ENCODE measurements around the gene NAE1.
A peak's percentile ranks its signal among the peaks of the same experiment; 100 is the strongest.

Gene NAE1

DNA sequence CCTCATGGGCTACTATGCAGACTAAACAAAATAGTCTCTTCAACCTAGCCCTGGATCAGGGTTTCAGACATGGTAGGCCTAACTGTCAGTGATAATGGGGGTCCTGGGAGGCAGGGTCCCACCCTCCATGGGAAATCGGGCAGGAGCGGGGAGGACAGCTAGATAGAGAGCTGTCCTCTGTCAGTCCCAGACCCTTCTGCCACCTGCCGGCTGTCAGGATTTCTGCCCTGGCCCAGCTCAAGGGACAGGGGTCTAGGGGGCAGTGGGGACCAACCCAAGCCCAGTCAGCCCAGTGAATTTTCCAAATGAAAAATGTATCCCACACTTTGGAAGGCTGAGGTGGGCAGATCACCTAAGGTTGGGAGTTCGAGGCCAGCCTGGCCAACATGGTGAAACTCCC, 18.8 kb upstream of the NAE1 start:
- no peak for DNase-seq (ENCODE audit: low read depth)

DNA sequence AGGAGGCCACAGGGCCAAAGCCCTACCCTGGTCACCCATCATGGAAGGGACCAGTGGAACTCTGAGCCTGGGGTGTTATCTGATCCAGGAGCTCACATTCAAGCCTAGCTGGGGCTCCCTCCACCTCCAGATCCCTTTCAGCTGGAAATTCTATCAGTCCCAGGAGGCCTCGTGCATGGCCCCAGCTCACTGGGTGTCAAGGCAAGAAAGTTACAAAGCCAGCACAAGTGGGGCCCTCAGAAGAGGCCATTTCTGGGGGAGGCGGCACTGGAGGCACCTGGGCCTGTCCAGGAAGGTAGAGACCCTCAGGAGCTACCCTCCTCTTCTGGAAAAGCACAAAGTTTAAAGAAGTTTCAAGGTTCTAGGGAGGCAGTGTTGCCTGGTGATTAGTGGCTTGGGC, 18.2 kb upstream of the NAE1 start:
- no peak for DNase-seq (ENCODE audit: low read depth)

DNA sequence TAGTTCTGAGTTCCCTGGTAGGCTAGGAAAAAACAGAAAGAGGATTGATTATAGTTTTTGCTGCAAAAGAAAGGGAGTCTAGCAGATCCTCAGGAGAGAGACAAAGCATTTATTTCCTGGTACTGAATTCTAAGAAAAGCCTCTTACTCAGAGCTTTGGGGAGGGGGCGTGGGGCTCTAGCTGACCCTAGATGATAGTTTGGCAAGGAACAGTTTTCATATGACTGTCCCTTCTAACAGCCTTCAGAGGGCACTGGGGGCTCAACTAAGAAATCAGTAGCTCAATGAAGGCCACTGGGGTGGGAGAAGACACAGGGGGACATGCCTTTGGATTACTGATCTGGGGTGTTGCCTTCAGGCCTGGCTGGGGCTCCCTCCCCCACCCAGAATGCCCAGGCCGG, 17.4 kb upstream of the NAE1 start:
- DNase-seq (ENCODE audit: low read depth), result no peak

DNA sequence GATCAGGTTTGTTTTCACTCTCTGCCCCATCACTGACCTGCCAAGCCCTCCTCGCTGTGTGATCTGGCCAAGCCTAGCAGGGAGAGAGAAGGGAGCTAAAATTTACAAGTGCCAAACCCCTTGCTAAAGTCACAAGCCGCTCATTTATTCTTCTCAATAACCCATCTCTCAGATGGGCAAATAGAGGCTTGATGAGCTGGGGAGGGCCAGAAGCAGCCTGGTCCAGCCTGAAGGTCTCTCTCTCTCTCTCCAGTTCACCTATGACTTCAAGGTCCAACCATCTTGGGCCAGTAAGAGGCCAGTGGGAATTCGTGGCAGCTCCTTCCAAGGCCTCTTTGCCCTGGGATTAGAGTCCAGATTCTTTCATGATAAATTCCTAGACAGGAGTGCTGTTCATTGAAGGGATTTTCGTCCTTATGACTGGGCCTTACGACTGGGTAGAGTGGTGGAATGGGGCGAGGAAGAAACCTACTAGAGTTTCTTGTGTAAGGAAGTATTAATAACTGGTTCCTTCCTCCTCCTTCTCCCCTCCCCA, 16.8 kb upstream of the NAE1 start:
- no peak for DNase-seq (ENCODE audit: low read depth)

DNA sequence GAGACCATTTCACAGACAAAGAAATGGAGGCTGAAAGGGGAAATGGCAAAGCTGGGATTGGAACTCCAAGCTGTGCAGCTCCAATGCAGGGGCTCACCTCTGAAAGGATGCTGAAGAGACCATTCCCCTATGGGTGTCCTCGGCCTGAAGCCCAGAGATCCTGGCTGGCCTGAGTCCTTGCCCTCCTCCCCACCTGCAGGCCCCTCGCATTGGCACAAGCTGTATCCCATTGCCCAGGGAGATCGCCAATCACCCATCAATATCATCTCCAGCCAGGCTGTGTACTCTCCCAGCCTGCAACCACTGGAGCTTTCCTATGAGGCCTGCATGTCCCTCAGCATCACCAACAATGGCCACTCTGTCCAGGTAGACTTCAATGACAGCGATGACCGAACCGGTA, 16.1 kb upstream of the NAE1 start:
- no peak for DNase-seq (ENCODE audit: low read depth)

DNA sequence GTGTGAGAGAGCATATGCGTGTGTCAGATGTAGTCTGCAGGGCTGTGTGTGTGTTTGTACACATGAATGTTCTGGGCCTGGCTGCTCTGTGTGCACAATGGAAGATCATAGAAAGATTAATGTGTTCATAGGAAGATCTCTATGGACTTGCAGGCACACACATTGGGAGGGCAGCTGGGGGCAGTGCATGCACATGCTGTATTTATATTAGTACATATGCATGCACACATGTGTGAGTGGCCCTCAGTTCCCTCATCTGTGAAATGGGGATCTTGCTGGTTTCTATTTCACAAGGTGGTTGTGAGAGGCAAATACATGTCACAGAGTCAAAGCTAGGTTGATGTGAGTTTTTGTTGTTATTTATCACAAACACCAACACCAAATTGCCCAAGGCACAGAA, 15.5 kb upstream of the NAE1 start:
- no peak for DNase-seq (ENCODE audit: low read depth)

DNA sequence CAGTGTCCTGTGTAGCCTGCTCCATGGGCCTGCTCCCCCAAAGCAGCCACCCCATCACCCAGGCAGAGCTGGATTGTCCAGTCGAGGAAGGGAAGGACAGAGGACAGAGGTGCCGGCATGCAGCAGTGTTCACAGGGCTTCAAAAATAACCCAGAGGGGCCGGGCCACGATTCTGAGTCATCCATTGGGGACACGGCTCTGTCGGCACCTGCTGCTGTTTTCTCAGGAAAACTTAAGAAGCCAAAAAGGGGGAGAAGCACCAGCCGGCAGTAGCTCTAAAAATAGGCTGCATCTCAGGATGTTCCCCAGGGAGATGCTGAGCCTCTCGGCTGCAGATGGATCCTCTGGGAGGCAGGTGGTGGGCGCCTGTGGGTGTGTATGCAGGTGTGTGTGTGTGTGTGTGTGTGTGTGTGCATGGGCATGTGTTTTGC, 15.0 kb upstream of the NAE1 start:
- DNase-seq (ENCODE audit: low read depth), result no peak

DNA sequence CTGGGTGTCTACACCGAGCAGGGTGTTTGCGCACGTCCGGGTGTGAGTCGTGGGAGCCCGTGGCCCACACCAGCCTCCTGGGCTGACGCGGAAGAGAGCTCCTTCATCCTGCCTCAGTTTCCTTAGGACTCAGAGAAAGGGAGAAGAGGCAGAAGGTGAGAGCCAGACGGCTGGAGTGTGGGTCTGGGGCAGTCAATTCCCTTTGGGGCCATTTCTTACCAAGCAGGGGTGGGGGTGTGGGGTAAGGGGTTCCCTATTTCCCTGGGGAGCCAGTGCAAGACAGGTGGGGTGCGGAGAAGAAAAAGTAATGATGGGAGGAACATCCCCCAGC, 14.3 kb upstream of the NAE1 start:
- DNase-seq (ENCODE audit: low read depth), result no peak

DNA sequence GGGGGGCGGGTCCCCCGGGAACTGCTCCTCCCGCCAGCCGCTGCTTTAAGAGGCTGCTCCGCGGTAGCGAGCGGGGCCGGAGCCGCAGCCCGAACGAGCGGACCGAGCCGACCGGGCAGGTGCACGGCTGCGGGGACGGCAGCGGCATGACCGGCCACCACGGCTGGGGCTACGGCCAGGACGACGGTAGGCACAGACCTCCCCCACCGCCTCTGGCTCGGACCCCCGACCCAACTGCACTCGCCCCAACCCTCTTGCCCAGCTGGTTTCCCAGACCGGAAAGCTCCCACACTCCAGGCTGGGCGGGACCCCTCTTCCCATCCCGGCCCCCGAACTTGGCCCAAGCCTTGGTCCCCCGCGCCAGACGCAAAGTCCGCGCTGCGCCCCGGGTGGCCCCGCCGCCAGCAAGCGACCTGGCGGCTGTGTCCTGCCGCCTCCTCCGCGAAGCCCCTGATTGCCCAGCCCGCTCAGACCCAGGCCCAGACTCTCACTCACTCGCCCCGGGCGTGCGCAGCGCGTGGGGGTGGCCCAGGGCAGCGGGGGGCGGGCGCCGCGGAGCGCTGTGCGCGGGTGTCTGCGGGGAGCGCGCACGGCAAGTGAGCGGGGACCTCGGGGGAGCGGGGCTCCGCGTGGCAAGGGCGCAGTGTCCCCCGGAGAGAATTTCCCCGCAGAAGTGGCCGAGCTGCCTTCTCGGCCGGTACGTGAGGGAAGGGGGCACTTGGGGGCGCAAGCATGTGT, 13.7 kb upstream of the NAE1 start, which contains the start of gene CA7:
Gene CA7, plus strand, starts transcription at position 73 of the 738 bp plus-strand sequence. Its CDS starts 74 bp downstream, at position 147.
- DNase-seq (ENCODE audit: low read depth), result no peak

DNA sequence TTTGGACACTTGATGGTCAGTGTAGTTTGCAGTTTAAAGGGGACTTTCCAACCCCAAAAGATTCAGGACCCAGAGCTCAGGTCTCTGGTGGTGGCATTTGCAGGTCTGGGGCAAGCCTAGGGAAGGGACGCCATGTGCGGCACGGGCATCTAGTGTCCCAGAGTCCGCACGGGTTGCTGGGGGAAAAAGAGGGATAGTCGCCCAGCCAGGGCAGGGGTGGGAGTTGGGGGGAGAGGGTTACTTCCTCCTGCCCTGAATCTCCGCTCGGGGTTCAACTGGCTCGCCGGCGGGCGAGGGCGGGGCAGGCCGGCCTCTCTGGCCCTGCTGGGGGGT, 13.2 kb upstream of the NAE1 start:
- DNase-seq (ENCODE audit: low read depth), result no peak

DNA sequence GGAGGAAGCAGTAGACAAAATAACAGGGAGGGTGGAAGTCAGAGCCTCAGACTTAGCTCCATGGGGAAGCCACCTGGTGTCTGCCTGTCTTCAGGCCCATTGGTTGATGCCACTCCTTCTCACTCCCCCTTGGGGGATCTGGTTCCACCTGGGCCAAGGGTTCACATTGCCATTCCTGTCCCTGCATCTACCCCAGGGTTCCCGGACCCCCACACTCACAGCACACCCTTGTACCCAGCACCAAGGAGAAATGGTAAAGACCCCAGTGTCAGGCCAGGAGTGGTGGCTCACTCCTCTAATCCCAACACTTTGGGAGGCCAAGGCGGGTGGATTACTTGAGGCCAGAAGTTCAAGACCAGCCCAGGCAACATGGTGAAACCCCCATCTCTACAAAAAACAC, 12.4 kb upstream of the NAE1 start:
- DNase-seq (ENCODE audit: low read depth), result no peak

DNA sequence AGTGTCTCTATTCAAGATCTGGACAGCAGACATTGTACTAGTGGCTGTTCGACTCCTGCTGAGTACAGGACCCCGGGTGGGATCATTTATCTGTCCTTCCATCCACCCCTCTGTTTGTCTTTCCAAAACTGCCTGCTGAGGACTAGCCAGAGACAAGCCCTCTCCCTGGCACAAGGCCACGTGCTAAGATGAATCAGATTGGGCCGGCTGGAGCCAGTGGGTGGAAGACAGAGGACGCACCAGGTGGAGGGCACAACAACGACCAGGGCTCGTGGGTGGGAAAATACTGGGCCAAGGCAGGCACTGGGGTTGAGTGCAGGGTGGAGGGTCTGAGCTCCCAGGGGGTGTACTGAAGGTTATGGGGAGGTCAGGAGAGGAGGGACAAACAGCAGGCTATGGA, 12.0 kb upstream of the NAE1 start:
- no peak for DNase-seq (ENCODE audit: low read depth)

DNA sequence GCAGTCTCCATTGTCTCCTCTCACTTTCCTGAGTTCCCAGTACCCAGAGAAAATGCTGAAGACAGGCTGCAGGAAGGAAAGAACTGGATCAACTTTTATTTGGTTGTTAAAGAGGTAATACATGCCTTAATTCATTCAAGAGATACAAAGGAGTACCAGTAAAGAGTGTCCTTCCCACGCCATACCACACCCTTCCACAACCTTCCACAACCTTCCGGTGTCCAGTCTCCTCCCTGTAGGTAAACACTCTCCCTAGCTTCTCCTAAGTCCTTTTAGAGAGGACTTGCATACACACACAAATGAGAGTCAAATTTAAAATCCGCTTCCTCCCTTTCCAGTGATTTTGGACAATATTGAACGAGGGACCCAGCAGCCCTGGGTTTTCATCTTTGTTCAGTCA, 10.6 kb upstream of the NAE1 start:
- no peak for DNase-seq (ENCODE audit: low read depth)

DNA sequence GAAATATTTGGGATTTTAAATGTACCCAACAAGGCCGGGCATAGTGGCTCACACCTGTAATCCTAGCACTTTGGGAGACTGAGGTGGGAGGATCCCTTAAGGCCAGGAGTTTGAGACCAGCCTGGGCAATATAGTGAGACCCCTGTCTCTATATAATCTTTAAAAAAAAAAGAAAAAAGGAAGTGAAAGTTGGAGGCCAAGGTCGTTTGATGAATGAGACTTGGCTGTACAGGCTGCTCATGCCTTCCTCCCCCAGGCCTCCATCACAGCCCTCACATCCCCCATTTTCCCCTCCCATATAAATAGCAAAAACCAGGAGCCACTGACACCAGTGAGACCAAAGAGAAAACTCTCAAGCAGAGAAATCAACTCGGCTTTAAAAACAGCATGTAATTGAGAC, 10.1 kb upstream of the NAE1 start:
- no peak for DNase-seq (ENCODE audit: low read depth)

DNA sequence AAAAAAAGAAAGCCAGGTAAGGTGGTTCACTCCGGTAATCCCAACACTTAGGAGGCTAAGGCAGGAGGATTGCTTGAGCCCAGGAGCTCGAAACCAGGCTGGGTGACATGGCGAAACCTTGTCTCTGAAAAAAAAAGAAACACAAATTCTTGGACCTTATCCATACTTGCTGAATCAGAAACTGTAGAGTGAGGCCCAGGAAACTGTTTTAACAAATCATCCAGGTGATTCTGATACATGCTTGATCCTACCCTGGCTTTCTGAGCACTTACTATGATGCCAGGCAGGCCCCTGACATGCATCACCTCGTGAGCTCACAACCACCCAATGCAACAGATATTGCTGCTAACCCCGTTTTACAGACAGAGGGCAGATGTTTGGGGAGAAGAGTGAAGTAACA, 4.0 kb upstream of the NAE1 start:
- DNase-seq (ENCODE audit: low read depth), result no peak

DNA sequence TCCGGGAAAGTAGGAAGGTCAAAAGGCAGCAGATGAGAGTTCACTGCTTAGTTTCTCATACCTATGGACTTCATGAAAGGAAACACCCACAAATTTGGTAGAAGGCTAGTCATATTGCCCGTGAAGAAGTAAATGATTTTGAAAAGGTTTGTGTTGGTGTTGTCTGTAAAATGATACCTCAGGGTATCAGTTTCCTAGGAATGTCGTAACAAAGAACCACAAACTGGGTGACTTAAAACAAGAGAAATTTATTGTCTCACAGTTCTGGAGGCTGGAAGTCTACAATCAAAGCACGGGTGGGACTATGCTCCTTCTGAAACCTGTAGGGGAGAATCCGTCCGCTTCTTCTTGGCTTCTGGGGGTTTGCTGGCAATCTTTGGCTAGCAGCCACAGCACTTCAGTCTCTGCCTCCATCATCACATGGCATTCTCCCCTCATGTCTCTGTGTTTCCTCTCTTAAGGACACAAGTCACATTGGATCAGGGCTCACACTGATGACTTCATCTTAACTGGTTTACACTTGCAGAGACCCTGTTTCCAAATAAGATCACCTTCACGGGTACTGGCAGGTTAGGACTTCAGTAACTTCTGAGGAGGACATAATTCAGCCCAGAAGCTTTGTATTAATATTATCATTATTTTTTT, 2.0 kb upstream of the NAE1 start:
- DNase-seq (ENCODE audit: low read depth), result peak; percentile 8

DNA sequence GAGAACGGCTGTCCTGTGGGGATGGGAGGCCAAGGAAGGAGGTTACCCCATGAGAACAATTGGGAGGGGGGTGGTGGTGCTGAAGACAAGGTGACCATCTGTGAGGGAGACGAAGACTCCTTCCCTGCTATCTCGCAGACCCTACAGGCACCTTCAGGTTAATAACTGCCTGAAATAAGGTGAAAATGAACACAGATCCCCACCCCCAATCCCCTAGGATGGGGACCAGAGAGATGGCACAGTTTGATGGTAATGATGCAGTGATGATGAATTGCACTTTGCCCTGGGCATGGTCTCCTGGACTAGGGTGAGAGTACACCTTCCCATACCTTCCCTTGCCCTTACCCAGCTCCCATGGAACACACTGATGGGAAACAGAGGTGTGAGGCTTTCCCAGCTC, 1.4 kb upstream of the NAE1 start:
- DNase-seq (ENCODE audit: low read depth), result no peak

DNA sequence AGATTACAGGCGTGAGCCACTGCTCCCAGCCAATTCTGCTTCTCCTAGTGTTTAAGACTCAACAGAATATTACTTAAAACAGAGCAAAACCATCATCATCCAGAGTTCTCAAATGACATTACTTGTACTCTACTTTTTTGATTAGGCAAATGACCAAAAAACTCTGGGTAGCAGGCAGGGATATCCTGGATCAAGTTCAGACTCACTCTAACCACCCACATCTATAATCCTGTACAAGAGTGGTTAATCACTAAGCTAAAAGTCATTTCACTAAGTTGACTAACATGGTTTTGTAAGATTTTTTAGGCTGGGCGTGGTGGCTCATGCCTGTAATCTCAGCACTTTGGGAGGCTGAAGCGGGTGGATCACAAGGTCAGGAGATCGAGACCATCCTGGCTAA, 6.8 kb downstream of the NAE1 start:
- DNase-seq (ENCODE audit: low read depth), result peak; percentile 19

DNA sequence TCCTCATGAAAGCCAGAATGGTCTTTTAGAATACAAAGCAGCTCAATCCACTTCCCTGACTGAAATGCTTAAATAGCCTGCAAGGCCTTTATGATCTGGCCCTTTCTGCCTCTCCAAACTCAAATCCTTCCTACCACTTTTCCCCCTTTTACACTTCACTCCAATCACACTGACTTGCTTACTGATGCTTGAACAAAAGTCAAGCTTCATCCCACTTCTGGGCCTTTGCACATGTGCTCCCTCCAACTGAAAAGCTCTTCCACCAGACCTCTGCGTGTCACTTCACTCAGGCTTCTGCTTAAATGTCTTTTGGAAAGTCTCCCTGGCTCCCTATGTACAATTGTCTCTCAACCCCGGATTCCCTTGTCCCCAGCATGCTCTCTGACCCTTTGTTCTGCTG, 16.0 kb downstream of the NAE1 start:
- DNase-seq (ENCODE audit: low read depth), result no peak

DNA sequence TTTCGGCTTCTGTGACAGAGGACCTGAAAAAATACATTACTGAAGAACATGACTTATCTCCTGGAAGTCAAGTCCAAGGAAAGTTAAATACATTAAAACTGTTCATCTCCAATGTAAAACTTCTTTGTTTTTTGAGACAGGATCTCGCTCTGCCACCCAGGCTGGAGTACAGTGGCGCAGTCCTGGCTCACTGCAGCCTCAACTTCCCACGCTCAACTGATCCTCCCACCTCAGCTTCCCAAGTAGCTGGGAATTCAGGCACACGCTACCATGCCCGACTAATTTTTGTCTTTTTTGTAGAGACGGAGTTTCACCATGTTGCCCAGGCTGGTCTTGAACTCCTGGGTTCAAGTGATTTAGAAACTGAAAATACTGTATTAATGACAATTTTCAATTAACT, 19.7 kb downstream of the NAE1 start:
- DNase-seq (ENCODE audit: low read depth), result no peak

DNA sequence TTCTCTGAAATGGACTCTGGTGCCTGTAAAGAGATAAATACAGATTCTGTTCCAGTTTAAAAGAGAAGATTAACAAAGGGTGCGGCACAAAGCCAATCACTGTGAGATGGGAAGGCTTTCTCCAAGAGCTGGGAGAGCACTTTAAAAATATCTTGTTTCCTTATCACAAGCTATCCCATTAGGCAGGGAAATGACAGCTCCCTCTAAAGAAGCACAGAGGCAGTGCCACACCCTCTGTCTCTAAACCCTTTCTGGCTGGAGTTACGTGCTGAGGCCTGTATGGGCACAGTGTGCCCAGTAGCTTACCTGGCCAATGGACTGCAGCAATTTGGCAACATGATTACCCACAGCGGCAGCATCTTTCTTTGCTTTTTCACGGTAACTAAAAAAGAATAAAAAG, 20.4 kb downstream of the NAE1 start:
- no peak for DNase-seq (ENCODE audit: low read depth)

DNA sequence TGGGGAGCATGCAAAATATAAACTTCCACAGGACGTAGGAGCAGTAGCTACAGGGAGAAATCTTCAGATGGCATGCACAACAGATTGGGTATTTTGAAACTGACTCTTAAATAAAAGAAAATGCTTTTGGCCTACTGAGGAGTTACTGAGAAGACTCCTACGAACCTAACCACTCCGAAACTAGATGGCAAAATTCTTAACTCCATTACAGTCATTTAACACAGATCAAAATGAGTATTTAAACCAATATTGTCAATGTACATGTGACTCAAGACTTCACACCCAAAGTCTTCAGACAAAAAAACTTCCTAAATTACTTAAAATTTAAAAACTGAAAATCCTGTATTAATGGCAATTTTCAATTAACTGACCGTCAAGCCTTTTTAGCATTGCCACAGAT, 21.0 kb downstream of the NAE1 start:
- no peak for DNase-seq (ENCODE audit: low read depth)

DNA sequence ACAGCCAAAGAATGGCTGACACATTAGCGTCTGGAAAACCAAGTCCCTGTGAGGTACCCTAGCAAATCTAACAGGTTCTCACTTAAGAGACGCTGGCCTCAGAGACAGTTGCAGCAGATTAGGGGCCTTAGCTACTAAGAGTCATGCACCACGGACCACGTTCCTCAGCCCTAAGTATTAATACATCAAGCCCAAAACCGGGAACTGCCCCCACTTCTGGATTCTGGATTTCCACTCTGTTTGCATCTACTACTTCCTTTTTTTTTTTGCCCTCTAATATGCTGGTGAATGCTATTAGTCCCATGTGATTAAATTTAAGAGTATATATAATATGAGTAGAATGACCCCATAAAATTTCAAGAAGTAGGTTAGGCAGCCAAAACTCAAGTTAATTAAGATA, 28.6 kb downstream of the NAE1 start:
- no peak for DNase-seq (ENCODE audit: low read depth)
